Occipital lobe (tissue), 2 donors: ENCODE results near the gene ISLR2. TPM values are rescaled to one million over a fixed set of nuclear protein-coding genes. Genes with fewer than 3 reads are reported as not detected.
"Not testable (repeated sequence)": the region's sequence is repeated elsewhere in the genome, so short reads cannot be mapped to it uniquely, and the experiment has no call there.

Experiments
- DNase-seq: peaks from one replicate; lab custom pipeline; 2025; lab: John Stamatoyannopoulos, UW
- total RNA-seq: library from RNA; depleted of rRNA; stranded (reverse); fragments of >200 nt; gene quantifications from one replicate; pipeline ENCODE4 v1.2.3, GENCODE V29; 2014

ISLR2 gene
- total RNA-seq, 1 donor from 2014 or later = 168 TPM

DNA sequence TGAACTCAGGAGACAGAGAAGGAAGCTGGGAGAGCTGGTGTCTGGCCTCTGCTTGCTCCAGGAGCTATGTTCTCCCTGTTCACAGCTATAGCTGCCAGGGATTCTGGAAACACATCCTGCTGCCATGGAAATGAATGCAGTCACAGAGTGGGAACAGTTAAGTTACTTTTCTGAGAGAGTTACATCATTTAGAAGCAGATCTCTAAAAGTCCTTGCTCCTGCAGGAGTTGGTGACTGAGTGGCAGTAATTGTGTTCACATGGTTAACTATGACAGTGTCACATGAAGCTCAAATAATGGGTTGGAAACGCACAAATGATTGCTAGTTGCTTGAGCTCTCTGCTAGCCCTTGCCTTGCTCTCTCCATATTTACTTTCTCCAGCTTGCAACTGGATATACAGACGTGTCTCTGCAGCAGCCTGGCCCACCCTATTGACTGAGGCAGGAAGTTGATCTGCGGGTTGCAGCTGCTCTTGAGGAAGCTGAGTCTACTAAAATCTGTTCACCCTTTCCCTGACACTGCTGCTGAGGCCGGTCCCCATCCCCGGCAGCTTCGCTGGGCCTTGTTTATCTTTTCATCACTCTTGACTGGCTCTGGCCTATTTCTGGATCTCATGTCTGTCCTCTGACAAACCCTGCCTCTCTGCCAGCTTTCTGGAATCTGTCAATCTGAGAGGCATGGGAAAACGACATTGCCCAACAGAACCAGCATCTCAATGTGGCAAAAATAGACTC is 26.5 kb downstream of the ISLR2 start:
- DNase-seq = peak; percentile 49

DNA sequence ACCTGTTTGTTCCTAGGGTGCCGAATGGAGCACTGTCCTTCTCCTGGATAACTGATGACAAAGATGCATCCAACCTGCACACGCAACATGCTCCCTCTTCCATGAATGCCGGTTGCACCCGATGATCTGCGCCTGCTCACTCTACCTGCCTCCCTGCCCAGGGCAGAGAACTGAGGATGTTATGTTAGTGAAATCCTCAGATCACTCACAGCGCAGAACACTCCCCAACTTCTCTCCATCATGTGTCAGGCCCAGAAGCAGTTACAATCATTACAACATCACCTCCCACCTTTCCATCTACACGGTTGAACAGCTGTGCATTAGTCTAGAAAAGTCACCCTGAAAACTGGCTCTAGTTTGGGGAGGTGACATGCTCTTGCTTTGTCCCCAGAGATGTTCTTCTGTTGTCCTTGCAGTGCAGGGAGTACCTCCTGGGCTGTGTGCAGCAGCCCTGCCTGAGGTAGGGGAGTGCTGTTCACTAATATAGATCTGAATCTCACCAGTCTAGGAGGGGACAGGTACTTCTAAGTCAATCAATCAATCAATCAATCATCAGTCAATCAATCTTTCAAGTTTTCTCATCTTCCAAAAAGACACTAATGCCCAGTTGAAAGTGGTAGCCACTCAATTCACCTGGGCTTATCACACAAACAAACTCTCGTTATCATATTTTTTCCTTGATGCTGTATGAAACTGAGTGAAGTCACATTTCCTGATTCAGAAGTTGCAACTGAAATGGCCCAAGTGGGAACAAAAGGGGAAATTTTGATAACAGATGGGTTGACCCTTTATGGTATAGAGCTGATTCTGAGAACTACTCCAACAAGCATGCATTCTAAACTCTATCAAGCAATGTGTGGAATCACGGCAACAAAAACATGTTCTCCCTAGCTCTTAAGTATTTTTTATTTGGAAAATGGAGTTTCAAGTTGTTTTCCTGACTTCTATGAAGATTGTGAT is 27.8 kb downstream of the ISLR2 start:
- no peak for DNase-seq

GRCh38 chr15:74158855-74159650 is 28.7 kb downstream of the ISLR2 start:
- no peak for DNase-seq

GRCh38 chr15:74159773-74160172 is 29.4 kb downstream of the ISLR2 start:
- DNase-seq = no peak

DNA sequence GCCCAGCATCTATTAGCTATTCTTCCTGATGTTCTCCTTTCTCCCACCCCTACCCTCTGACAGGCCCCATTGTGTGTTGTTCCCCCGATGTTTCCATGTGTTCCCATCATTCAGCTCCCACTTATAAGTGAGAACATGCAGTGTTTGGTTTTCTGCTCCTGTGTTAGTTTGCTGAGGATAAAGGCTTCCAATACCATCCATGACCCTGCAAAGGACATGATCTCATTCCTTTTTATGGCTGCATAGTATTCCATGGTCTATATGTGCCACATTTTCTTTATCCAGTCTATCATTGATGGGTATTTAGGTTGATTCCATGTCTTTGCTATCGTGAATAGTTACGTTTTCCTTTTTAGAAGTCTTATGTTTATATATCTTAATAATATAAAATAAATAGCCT is 30.0 kb downstream of the ISLR2 start:
- not testable (repeated sequence) for DNase-seq

DNA sequence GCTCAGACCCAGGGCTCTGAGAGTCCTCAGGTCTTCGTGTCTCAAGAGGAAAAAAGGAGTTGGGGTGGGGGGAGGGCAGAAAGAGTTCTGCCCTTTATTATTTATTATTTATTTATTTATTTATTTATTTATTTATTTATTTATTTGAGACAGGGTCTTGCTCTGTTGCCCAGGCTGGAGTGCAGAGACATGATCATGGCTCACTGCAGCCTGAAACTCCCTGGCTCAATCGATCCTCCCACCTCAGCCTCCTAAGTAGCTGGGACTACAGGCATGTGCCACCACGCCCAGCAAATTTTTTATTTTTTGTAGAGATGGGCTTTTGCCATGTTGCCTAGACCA is 31.8 kb downstream of the ISLR2 start:
- DNase-seq = not testable (repeated sequence)

- DNase-seq = no peak
Observed at GRCh38 chr15:74165461-74165860, 35.1 kb downstream of the ISLR2 start.

DNA sequence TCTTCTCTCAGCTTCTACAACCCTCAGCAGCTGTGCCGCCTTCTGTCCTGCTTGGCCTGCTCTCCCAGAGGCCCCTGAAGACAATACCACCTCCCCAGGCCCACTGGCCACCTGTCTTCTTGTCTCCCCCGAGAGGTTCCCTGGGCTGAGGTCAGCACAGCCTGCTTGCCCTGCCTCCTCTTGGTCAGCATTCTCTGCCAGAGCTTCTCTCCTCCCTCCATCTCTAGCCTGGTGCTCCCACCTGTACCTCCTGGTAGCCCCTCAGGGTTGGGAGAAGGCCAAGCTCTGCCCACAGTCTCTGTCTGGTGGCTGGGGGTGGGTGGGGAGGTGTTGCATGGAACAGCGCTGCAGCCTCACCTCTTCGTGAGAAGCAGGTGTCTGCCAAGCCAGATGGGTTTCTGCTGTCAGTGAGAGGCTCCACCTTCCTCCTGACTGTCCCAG is 37.5 kb downstream of the ISLR2 start:
- DNase-seq = no peak

DNA sequence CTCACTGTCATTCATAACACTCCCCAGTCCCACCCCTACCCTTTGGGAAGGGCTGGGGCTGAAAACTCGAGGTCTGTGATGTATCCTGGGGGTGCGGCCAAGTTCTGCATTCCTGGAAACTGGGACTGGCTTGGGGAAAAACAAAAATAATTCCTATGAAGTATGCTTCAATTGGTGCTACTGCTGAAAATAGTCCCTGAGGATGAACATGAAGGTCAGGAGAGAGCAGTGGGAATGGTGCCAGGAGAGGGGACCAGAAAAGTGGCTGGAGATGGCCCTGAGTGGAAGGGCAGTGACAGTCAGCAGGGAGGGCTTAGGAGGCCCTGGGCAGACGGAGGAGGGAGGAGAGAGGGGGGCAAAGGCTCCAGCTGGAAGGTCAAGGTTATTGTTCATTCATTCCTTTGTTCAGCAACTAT is 38.3 kb downstream of the ISLR2 start:
- DNase-seq = no peak

DNA sequence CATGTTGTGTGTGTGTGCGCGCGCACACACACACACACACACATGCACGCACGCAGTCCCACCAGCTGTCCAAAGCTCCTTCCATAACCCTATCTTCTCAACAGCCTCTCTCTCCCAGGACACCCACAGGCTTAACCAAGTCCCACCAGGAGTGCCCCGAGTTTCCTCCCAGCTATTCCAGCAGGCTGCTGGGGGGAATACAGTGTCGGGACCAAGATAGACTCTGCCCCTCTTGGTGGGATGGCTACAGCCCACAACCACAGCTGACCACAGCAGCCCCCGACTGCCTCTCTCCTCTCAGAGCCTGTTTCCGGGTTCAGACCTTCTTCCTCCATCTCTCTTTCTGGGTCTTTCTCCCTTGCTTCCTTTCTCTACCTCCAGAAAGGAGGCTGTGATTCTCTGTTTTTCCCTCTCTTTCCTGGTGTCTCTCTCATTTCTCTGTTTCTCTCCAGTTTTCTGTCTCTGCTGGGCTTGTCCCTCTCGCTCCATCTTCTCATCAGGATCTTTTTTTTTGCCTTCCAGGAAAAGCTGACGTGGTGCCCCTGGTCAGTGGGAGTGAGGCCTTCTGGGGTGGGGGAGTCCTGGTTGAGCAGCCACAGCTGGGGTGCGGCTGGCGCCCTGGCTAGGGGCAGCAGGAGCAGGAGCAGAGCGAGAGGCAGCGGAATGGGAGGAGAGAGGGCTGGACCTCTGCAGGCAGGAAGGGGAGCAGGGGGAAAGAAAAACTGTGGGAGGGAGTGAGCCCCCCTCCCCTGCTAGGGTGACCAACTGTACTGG is 39.9 kb downstream of the ISLR2 start:
- no peak for DNase-seq

DNA sequence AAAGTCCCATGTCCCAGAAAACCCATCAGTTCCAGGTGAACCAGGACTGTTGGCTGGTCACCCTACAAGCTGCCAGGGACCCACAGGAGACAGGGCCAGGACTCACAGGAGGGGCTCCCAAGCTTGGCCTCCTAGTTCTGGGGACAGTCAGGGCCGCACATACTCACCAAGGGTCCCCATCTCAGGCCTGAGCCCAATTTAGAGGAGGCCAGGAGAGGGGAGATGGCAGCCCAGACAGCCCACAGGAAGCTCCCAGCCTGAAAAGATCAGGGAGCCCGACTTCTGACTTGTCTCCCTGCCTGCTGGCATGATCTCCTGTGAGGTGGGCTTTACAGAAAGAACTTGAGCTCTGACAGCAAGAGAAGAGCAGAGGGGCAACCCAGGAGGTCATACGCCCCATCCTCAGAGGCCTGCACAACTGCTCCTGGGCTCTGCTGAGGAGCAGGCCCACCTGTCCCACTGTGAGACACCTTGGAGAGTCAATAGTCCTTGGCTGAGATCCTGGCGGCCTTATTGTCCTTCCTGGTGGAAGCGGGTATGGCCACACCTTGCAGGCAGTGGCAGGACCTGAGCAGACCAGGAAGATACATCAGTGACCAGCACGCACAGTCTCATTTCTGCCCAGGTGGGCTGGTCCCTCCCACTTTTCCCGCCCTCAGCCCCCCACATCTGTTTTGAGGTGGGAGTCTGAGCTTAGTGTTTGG is 40.6 kb downstream of the ISLR2 start:
- DNase-seq = no peak

DNA sequence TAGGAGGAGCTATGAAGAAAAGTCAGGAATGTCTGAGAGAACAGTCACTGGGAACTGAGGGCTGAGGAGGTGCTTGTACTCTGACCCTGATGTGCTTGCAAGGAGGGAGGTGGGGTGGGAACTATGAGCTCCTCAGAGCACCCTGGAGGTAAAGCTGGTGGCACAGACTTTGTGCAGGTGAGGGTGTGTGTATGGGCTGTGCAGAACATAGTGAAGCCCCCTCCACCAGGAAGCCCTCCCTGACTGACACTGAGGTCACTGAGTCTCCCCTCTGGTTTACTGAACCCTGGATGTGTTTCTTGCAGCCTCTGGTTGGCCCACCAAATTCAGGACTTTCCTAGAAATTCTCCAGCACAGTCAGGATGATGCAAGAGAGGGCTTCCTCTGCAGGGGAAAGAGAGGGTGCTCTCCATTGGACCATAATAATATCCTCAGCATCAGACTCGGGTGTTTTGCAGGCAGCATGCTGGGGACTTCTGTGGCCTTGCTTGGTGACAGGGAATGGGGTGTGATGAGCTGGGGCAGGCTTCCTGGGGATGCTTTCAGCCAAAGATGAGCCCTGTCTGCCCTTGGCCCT is 41.7 kb downstream of the ISLR2 start:
- no peak for DNase-seq

- no peak for DNase-seq
Observed at GRCh38 chr15:74172701-74173379, 42.5 kb downstream of the ISLR2 start.

DNA sequence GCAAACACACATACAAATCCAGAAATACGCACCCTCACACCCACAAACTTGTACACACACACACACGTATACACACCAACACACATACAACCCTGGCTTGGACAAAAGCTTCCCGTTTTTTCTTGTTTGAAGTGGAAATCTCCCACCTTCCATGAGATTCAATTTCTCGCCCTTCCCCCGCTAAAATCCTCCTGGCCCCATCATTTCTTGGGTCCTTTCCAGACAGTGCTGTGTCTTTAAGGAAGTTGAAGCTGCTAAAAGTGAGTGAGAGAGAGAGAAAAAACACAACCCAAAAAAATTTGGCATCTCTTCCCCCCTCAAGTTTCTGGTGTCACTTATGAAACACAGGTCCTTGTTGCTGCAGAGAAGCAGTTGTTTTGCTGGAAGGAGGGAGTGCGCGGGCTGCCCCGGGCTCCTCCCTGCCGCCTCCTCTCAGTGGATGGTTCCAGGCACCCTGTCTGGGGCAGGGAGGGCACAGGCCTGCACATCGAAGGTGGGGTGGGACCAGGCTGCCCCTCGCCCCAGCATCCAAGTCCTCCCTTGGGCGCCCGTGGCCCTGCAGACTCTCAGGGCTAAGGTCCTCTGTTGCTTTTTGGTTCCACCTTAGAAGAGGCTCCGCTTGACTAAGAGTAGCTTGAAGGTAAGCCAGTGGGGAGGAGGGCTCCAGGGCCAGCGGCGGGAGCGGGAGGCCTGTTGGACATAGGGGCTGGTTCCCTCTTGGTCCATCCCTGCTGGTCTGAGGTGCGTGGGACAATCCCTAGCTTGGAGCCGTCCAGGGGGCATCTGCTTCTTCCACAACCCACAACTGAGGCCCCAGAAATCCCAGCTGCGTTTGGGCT is 43.2 kb downstream of the ISLR2 start, which contains the start of gene ISLR:
ISLR (plus strand) TSS at position 331 of the 839 bp plus-strand sequence. CDS start 1,149 bp downstream, outside the sequence.
- DNase-seq = no peak

DNA sequence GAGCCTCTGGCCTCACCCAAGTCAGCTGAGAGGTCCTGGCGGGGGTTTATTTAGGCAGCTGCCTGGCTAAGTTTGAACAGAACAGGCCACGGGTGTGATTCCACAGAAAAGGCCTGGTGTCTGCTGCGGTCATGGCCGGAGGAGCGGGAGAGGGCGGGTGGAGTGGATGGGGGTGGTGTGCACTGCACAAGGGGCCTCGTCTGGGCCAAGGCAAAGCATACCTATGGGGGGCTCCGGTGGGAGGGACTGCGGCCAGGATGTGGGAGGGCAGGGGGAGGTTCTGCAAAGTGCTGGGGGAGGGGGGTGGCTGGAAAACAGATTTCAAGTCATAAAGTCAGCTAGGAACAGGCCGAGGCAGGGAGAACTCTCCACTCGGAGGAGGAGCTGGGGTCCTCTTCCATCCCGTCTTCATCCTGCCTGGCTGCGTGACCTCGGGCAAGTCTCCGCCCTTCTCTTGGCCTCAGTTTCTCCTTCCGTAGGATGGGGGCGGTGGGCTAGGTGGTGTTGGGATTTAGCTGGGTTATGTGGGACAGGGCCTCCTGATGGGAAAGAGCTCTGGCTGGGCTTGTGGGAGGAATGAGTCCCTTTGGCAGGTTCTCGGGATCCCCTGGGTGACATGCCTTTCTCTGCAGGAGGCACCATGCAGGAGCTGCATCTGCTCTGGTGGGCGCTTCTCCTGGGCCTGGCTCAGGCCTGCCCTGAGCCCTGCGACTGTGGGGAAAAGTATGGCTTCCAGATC is 44.0 kb downstream of the ISLR2 start:
- DNase-seq = no peak

- no peak for DNase-seq
Observed at GRCh38 chr15:74174958-74175253, 44.5 kb downstream of the ISLR2 start.

DNA sequence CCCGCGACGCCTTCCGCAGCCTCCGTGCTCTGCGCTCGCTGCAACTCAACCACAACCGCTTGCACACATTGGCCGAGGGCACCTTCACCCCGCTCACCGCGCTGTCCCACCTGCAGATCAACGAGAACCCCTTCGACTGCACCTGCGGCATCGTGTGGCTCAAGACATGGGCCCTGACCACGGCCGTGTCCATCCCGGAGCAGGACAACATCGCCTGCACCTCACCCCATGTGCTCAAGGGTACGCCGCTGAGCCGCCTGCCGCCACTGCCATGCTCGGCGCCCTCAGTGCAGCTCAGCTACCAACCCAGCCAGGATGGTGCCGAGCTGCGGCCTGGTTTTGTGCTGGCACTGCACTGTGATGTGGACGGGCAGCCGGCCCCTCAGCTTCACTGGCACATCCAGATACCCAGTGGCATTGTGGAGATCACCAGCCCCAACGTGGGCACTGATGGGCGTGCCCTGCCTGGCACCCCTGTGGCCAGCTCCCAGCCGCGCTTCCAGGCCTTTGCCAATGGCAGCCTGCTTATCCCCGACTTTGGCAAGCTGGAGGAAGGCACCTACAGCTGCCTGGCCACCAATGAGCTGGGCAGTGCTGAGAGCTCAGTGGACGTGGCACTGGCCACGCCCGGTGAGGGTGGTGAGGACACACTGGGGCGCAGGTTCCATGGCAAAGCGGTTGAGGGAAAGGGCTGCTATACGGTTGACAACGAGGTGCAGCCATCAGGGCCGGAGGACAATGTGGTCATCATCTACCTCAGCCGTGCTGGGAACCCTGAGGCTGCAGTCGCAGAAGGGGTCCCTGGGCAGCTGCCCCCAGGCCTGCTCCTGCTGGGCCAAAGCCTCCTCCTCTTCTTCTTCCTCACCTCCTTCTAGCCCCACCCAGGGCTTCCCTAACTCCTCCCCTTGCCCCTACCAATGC is 45.1 kb downstream of the ISLR2 start:
- no peak for DNase-seq
